MV-4-11 (cell line): Measurements from ENCODE around the gene PSMA3.

Source experiments
- DNase-seq: peaks from one replicate; lab custom pipeline; 2025; lab: John Stamatoyannopoulos, UW

The PSMA3 gene

GRCh38 chr14:58272588-58273372, 28.1 kb downstream of the PSMA3 start:
- DNase-seq: no peak

GRCh38 chr14:58274881-58275280, 30.2 kb downstream of the PSMA3 start:
- no peak for DNase-seq

GRCh38 chr14:58275527-58276190, 31.0 kb downstream of the PSMA3 start:
- DNase-seq: no peak

- DNase-seq: no peak
These were observed 31.6 kb downstream of the PSMA3 start for GRCh38 chr14:58276208-58276607.

- no peak for DNase-seq
These were observed 33.5 kb downstream of the PSMA3 start for GRCh38 chr14:58278177-58278576.

GRCh38 chr14:58280954-58281787, 36.5 kb downstream of the PSMA3 start:
- peak; percentile 89 for DNase-seq

- no peak for DNase-seq
These were observed 37.3 kb downstream of the PSMA3 start for GRCh38 chr14:58281969-58282368.

- DNase-seq: no peak
These were observed 38.4 kb downstream of the PSMA3 start for GRCh38 chr14:58282925-58283593.

- no peak for DNase-seq
These were observed 39.1 kb downstream of the PSMA3 start for GRCh38 chr14:58283730-58284129.

GRCh38 chr14:58285132-58285531, 40.5 kb downstream of the PSMA3 start:
- DNase-seq: no peak

- no peak for DNase-seq
These were observed 43.0 kb downstream of the PSMA3 start for GRCh38 chr14:58287607-58288042.

GRCh38 chr14:58288106-58288792, 43.6 kb downstream of the PSMA3 start:
- DNase-seq: peak; percentile 18

- no peak for DNase-seq
These were observed 47.0 kb downstream of the PSMA3 start for GRCh38 chr14:58291646-58292045.

GRCh38 chr14:58292187-58292586, 47.5 kb downstream of the PSMA3 start:
- DNase-seq: no peak

GRCh38 chr14:58294201-58294600, 49.6 kb downstream of the PSMA3 start:
- no peak for DNase-seq

GRCh38 chr14:58296726-58297125, 52.1 kb downstream of the PSMA3 start:
- DNase-seq: no peak

- DNase-seq: no peak
These were observed 52.7 kb downstream of the PSMA3 start for GRCh38 chr14:58297412-58297761.

- DNase-seq: peak; percentile 100
These were observed 53.3 kb downstream of the PSMA3 start for GRCh38 chr14:58297762-58298476.

- DNase-seq: no peak
These were observed 54.1 kb downstream of the PSMA3 start, which contains the start of gene ARID4A for GRCh38 chr14:58298477-58299400. Gene ARID4A (plus strand): TSS chr14:58298555. CDS start chr14:58299855, 1,300 bp downstream.
